ENCODE results near the gene GNG7. TPM values are rescaled to one million over a fixed set of nuclear protein-coding genes. Genes with fewer than 3 reads are reported as not detected.
"Not testable (repeated sequence)": the region's sequence is repeated elsewhere in the genome, so short reads cannot be mapped to it uniquely, and the experiment has no call there.

The GNG7 gene
- total RNA-seq, 1 donor from 2014 or later, result 0.06 TPM

DNA sequence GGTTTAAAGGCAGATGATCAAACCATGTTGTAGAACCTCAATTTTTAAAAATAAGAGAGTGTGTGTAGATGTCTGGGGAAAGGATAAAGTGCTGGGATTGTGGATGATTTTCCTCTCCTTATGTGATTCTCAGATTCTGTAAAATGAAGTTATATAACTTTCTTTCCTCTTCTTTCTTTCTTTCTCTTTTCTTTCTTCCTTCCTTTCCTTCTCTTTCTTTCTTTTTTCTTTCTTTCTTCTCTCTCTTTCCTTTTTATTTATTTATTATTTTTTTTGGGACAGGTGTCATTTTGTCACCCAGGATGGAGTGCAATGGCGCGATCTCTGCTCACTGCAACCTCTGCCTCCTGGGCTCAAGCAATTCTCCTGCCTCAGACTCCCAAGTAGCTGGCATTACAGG is 144.0 kb downstream of the GNG7 start:
- no peak for DNase-seq (ENCODE audit: low read depth)
- TF ChIP-seq, protein P1, sequence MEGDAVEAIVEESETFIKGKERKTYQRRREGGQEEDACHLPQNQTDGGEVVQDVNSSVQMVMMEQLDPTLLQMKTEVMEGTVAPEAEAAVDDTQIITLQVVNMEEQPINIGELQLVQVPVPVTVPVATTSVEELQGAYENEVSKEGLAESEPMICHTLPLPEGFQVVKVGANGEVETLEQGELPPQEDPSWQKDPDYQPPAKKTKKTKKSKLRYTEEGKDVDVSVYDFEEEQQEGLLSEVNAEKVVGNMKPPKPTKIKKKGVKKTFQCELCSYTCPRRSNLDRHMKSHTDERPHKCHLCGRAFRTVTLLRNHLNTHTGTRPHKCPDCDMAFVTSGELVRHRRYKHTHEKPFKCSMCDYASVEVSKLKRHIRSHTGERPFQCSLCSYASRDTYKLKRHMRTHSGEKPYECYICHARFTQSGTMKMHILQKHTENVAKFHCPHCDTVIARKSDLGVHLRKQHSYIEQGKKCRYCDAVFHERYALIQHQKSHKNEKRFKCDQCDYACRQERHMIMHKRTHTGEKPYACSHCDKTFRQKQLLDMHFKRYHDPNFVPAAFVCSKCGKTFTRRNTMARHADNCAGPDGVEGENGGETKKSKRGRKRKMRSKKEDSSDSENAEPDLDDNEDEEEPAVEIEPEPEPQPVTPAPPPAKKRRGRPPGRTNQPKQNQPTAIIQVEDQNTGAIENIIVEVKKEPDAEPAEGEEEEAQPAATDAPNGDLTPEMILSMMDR (conservative IDR thresholded peaks at IDR 0.05; ENCODE audit: low read depth, low read length), result no peak

DNA sequence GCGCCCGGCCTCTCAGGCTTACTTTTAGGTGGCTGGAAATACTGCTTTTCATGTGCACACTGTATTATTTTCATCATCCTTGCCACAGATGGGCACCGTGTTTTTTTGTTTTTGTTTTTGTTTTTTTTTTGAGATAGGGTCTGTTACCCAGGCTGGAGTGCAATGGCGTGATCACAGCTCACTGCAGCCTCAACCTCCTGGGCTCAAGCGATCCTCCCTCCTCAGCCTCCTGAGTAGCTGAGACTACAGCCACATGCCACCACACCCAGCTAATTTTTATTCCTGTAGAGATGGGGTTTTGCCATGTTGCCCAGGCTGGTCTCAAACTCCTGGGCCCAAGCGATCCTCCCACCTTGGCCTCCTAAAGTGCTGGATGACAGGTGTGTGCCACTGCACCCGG is 144.4 kb downstream of the GNG7 start:
- H3K4me3 ChIP-seq (ENCODE audit: low read depth, low read length); DNase-seq (ENCODE audit: low read depth): not testable (repeated sequence)

More for the DNA sequence above, 144.0 kb downstream of the GNG7 start:
- no peak overlapping the region for H3K4me3 ChIP-seq (ENCODE audit: low read depth, low read length)

DNA sequence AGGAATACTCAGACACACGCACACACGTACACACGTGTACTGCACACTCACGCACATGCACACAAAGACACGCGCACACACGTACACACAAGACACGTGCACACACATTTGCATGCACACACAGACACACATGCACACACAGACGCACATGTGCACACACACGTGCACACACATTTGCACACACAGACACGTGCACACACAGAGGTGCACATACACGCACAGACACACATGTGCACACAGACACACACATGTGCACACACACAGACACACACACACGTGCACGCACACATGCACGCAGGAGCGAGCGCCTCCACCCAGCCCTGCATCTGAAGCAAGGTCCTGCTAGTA is 145.4 kb downstream of the GNG7 start:
- H3K4me3 ChIP-seq (ENCODE audit: low read depth, low read length), result no peak overlapping the region
- TF ChIP-seq, protein P1 (conservative IDR thresholded peaks at IDR 0.05; ENCODE audit: low read depth, low read length), result no peak
- DNase-seq (ENCODE audit: low read depth), result no peak

DNA sequence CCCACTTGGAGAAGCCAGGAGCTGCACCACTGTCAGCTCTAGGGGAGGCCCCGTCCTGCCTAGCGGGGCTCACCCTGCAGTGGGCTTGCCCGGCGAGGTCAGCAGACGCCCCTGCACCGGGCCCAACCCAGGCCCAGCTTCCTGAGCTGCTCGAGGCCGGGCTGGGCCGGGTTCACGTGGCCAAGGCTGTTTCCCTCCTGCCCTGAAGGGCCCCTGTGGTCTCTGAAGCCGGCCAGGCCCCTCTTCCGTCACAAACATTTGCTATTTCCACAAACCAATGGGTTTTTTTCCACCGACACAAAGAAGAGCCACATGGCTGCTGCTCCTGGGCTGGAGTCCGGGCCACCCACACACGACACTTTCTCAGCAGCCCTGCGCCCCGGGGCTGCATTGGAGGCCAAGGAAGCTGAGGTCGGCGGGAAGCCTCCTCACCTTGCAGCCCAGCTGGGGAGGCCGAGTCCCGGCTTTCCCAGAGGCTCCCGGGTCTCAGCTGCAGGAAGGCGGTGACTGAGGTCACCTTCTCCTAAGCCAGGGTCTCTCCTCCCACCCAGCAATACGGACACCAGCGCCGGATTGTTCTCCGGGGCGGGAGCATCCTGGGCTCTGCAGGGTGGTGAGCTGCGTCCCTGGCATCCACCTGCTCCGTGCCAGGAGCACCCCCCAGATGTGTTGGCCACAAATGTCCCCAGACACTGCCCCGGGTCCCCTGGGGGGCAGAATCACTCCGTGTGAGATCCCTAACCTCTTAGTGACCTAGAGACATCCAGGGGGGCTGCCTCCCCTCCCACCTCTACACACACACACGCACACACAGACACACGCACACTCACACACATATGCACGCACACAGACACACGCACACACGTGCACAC is 146.0 kb downstream of the GNG7 start:
- DNase-seq (ENCODE audit: low read depth), result no peak

DNA sequence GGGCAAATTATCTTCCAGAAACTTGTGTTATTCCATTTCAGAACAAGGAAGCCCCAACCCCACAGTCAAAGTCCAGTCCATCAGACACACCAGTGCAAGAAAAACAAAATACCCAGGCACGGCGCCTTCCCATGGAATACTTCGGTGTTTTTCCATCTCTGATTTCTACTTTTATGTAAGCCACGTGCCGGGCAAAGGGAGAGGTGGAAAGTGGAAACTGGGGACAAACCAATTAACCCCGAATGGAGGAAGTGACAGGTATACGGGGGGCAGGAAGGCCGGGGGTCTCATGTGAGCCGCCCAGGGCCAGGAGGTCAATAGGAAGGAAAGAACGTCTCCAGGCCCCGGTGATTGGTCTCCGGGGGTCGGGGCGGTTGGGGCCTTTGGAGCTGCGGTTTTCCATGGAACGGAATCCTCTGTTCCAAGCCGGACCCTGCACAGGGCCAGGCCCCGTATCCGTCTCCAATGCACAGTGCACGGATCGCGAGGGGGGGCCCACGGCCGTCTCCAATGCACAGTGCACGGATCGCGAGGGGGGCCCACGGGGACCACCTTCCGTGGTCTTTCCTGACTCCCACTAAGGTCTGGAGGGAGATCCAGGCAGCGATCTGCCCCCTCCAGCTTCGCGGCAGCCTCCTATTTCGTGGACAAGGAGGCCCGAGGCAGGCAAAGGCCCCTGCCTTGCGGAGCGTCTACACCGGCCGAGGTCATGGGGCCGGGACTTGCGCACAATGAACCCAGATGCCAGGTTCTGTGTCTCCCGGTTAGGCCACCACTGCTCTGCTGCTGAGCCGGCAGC is 146.9 kb downstream of the GNG7 start:
- no peak overlapping the region for H3K4me3 ChIP-seq (ENCODE audit: low read depth, low read length)
- DNase-seq (ENCODE audit: low read depth), result no peak
- TF ChIP-seq, protein P1 (conservative IDR thresholded peaks at IDR 0.05; ENCODE audit: low read depth, low read length), result no peak

More for the DNA sequence above, 146.0 kb downstream of the GNG7 start:
- no peak overlapping the region for H3K4me3 ChIP-seq (ENCODE audit: low read depth, low read length)
- TF ChIP-seq, protein P1 (conservative IDR thresholded peaks at IDR 0.05; ENCODE audit: low read depth, low read length), result no peak

DNA sequence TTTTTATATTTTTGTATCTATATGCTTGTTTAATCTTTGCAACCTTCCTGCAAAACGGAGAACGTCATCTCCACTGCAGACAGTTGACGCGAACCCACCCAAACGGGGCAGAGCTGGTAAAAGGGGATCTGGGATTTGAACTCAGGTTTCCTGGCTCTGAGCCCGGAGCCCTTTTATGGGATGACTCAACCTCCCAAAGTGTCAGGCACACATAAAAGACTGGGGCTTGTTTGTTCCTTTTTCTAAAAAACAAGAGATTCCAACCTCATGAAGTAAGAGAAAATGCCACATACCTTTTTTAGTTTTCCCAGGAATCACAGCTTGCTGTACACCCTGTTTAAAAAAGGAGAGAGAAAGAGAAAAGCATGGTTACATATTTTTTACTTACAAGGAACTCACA is 147.6 kb downstream of the GNG7 start:
- TF ChIP-seq, protein P1 (conservative IDR thresholded peaks at IDR 0.05; ENCODE audit: low read depth, low read length), result no peak
- DNase-seq (ENCODE audit: low read depth), result no peak
- H3K4me3 ChIP-seq (ENCODE audit: low read depth, low read length), result no peak overlapping the region

DNA sequence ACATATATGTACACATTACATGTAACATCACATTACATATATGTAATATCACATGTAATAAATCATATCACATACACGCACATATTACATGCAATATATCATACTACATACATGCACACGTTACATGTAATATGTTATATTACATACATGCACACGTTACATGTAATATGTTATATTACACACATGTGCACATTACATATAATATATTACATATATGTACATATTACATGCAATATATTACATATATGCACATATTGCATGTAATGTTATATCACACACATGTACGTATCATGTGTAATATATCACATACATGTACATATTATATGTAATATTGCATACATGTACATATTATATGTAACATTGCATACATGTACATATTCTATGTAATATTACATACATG is 149.0 kb downstream of the GNG7 start:
- DNase-seq (ENCODE audit: low read depth), result no peak
- TF ChIP-seq, protein P1 (conservative IDR thresholded peaks at IDR 0.05; ENCODE audit: low read depth, low read length), result no peak
- no peak overlapping the region for H3K4me3 ChIP-seq (ENCODE audit: low read depth, low read length)

Data from epithelial cell of proximal tubule (primary cell).